H9 (cell line): Measurements from ENCODE around the gene SYDE2. TPM values are rescaled to one million over a fixed set of nuclear protein-coding genes. Genes with fewer than 3 reads are reported as not detected.

Source experiments
- DNase-seq: peaks from one replicate; pipeline ENCODE4 v3.0.0-alpha.2; 2017
- H2AFZ ChIP-seq: one replicate; pipeline ENCODE4 v1.6.1; 2013; ENCODE audit warnings: mild to moderate bottlenecking, low read length, control low read depth, moderate library complexity
- H2AK5ac ChIP-seq: 2 replicates; pipeline ENCODE4 v1.6.1; 2013; ENCODE audit warnings: low read length, control low read depth, mixed read lengths; ENCODE audit not compliant: insufficient read length
- H2BK120ac ChIP-seq: one replicate; pipeline ENCODE4 v1.6.1; 2013; ENCODE audit warnings: low read depth, mild to moderate bottlenecking, low read length, control low read depth, inconsistent platforms; ENCODE audit not compliant: poor library complexity, severe bottlenecking
- H2BK12ac ChIP-seq: 2 replicates; pipeline ENCODE4 v1.6.1; 2013; ENCODE audit warnings: low read length, control low read depth, mixed read lengths, low read depth; ENCODE audit not compliant: insufficient read length
- H2BK15ac ChIP-seq: 2 replicates; pipeline ENCODE4 v1.6.1; 2013; ENCODE audit warnings: low read depth, low read length, control low read depth
- H2BK20ac ChIP-seq: one replicate; pipeline ENCODE4 v1.6.1; 2013; ENCODE audit warnings: low read depth, mild to moderate bottlenecking, low read length, control low read depth, inconsistent platforms; ENCODE audit not compliant: poor library complexity, severe bottlenecking
- H2BK5ac ChIP-seq: 2 replicates; pipeline ENCODE4 v1.6.1; 2013; ENCODE audit warnings: low read length, control low read depth, mixed read lengths; ENCODE audit not compliant: insufficient read length
- H3K14ac ChIP-seq: 2 replicates; pipeline ENCODE4 v1.6.1; 2013; ENCODE audit warnings: low read length, control low read depth; ENCODE audit not compliant: insufficient read depth
- H3K18ac ChIP-seq: 2 replicates; pipeline ENCODE4 v1.6.1; 2013; ENCODE audit warnings: low read depth, mild to moderate bottlenecking, mixed read lengths, low read length, control low read depth; ENCODE audit not compliant: insufficient read length
- H3K23ac ChIP-seq: 2 replicates; pipeline ENCODE4 v1.6.1; 2013; ENCODE audit warnings: low read length, control low read depth, mixed read lengths, low read depth; ENCODE audit not compliant: insufficient read length
- H3K23me2 ChIP-seq: 2 replicates; pipeline ENCODE4 v1.6.1; 2013; ENCODE audit warnings: low read depth, mild to moderate bottlenecking, mixed read lengths, low read length, control low read depth; ENCODE audit not compliant: insufficient read length, poor library complexity, severe bottlenecking
- H3K27ac ChIP-seq: 2 replicates; pipeline ENCODE4 v1.5.1; 2013; ENCODE audit warnings: low read length, control low read depth, mixed read lengths, low read depth; ENCODE audit not compliant: insufficient read length
- H3K27me3 ChIP-seq: 2 replicates; pipeline ENCODE4 v1.6.1; 2013; ENCODE audit warnings: low read length, control low read depth, inconsistent platforms; ENCODE audit not compliant: insufficient read depth
- H3K4ac ChIP-seq: 2 replicates; pipeline ENCODE4 v1.6.1; 2013; ENCODE audit warnings: low read depth, mild to moderate bottlenecking, control low read depth, inconsistent platforms, low read length, moderate library complexity
- H3K4me1 ChIP-seq: 2 replicates; pipeline ENCODE4 v1.6.1; 2013; ENCODE audit warnings: low read length, control low read depth, inconsistent platforms; ENCODE audit not compliant: insufficient read depth
- H3K4me2 ChIP-seq: 2 replicates; pipeline ENCODE4 v1.6.1; 2013; ENCODE audit warnings: low read length, control low read depth, mixed read lengths; ENCODE audit not compliant: insufficient read length, insufficient read depth
- H3K56ac ChIP-seq: 2 replicates; pipeline ENCODE4 v1.6.1; 2013; ENCODE audit warnings: low read depth, mild to moderate bottlenecking, mixed read lengths, low read length, control low read depth; ENCODE audit not compliant: insufficient read length
- H3K79me1 ChIP-seq: 2 replicates; pipeline ENCODE4 v1.6.1; 2013; ENCODE audit warnings: low read depth, mild to moderate bottlenecking, moderate library complexity, low read length, control low read depth, inconsistent platforms; ENCODE audit not compliant: insufficient read depth, poor library complexity, severe bottlenecking
- H3K79me2 ChIP-seq: 2 replicates; pipeline ENCODE4 v1.6.1; 2013; ENCODE audit warnings: low read length, control low read depth, inconsistent platforms; ENCODE audit not compliant: insufficient read depth
- H3K9ac ChIP-seq: 2 replicates; pipeline ENCODE4 v1.6.1; 2013; ENCODE audit warnings: low read length, control low read depth, mixed read lengths; ENCODE audit not compliant: insufficient read length; ENCODE audit errors: extremely low read depth
- H3K9me3 ChIP-seq: one replicate; pipeline ENCODE4 v1.6.1; 2013; ENCODE audit warnings: low read depth, low read length, inconsistent platforms; ENCODE audit not compliant: control insufficient read depth
- H3T11ph ChIP-seq: one replicate; pipeline ENCODE4 v1.6.1; 2013; ENCODE audit warnings: mild to moderate bottlenecking, low read length, control low read depth, inconsistent platforms
- H4K20me1 ChIP-seq: one replicate; pipeline ENCODE4 v1.6.1; 2013; ENCODE audit not compliant: control insufficient read depth, insufficient read length, insufficient read depth
- H4K5ac ChIP-seq: 2 replicates; pipeline ENCODE4 v1.6.1; 2013; ENCODE audit warnings: low read depth, mild to moderate bottlenecking, mixed read lengths, low read length, control low read depth; ENCODE audit not compliant: insufficient read length
- H4K8ac ChIP-seq: replicated peaks from 2 replicates; pipeline ENCODE4 v1.6.1; 2013; ENCODE audit warnings: low read length, control low read depth, mixed read lengths, low read depth; ENCODE audit not compliant: insufficient read length
- H4K91ac ChIP-seq: 2 replicates; pipeline ENCODE4 v1.6.1; 2013; ENCODE audit warnings: low read depth, mild to moderate bottlenecking, moderate library complexity, mixed read lengths, low read length, control low read depth; ENCODE audit not compliant: insufficient read length
- H3K27ac Mint-ChIP-seq, 3 experiments: 2 replicates in 2 of 3; 3 replicates in 1 of 3; pipeline ENCODE4 v1.8.0; 2020 to 2021; ENCODE audit warnings: mixed read lengths in 3 of 3, mild to moderate bottlenecking in 1 of 3, moderate library complexity in 1 of 3
- H3K27me3 Mint-ChIP-seq: 2 replicates; pipeline ENCODE4 v1.8.0; 2021; ENCODE audit warnings: low read depth, mild to moderate bottlenecking, moderate library complexity, mixed read lengths
- H3K36me3 Mint-ChIP-seq, 3 experiments: 2 replicates in 2 of 3; 3 replicates in 1 of 3; pipeline ENCODE4 v1.8.0; 2020 to 2021; ENCODE audit warnings: low read depth in 3 of 3, mixed read lengths in 3 of 3; ENCODE audit not compliant: insufficient read depth in 1 of 3
- H3K4me1 Mint-ChIP-seq, 2 experiments: 2 replicates each; pipeline ENCODE4 v1.8.0; 2020; ENCODE audit warnings: mixed read lengths in 2 of 2
- H3K4me3 Mint-ChIP-seq, 2 experiments: 2 replicates in 1 of 2; 3 replicates in 1 of 2; pipeline ENCODE4 v1.8.0; 2020 to 2021; ENCODE audit warnings: mild to moderate bottlenecking in 2 of 2, mixed read lengths in 2 of 2, moderate library complexity in 1 of 2
- H3K9me3 Mint-ChIP-seq, 2 experiments: 2 replicates in 1 of 2; 3 replicates in 1 of 2; pipeline ENCODE4 v1.8.0; 2020; ENCODE audit warnings: mild to moderate bottlenecking in 2 of 2, mixed read lengths in 2 of 2, moderate library complexity in 1 of 2
- total RNA-seq: library from RNA; stranded (reverse); gene quantifications from 2 replicates; pipeline ENCODE4 v1.2.1, GENCODE V29; 2021
- TF ChIP-seq, protein P1 (sequence below): fragments of 200-600 bp; sonication (generic); conservative IDR thresholded peaks from 3 replicates; pipeline ENCODE4 v1.8.0; 2021; ENCODE audit warnings: antibody characterized with exemption, mild to moderate bottlenecking

The SYDE2 gene
- total RNA-seq, 1 experiment from 2014 or later, result 12.4 TPM

DNA sequence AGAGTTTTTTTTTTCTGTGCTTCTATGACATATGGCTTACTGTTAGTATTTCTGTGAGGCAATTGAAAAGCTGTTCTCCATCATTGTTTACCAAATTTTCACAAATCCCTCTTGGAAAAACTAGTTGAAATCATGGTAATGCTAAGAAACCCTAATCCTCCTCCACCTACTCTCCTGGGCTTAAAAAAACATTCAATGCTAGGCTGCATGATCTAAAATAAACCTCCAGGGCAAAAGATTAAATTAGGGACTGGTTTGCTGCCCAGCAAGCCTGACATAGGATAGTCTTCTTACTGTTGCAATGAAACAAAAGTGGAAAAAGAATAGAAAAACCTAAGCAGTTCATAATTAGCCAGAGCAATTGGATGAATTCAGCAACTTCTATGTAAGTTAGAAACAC is 42.6 kb upstream of the SYDE2 start:
- Histone ChIP-seq H3K9me3 (no peaks in the 10 kb centered on the region), H3K14ac (no peak overlapping the region), H3K27me3 (no peaks in the 10 kb centered on the region), H2BK120ac (no peak overlapping the region), H4K8ac (no peak overlapping the region), H2BK15ac (no peak overlapping the region), H2BK5ac (no peak overlapping the region), H2AK5ac (no peak overlapping the region), H2BK12ac (no peak overlapping the region), H3K79me2 (no peaks in the 10 kb centered on the region), H3K4me1 (no peaks in the 10 kb centered on the region; the same call in 1 of the 2 replicates), H3K18ac (no peak overlapping the region), H4K5ac (no peak overlapping the region), H4K91ac (no peak overlapping the region), H3K79me1 (no peaks in the 10 kb centered on the region), H2BK20ac (no peak overlapping the region), H3T11ph (no peak overlapping the region), H2AFZ (no peak overlapping the region), H3K56ac (no peak overlapping the region), H3K23ac (no peak overlapping the region), H3K9ac (no peak overlapping the region), H3K4ac (no peak overlapping the region), H3K27ac (no peak overlapping the region), H3K23me2 (no peaks in the 10 kb centered on the region), H4K20me1 (no peaks in the 10 kb centered on the region), H3K4me2 (no peak overlapping the region)
- Mint-ChIP-seq H3K27me3 (no peaks in the 10 kb centered on the region), H3K36me3 (peaks cover 2 to 4% (median 3%) of the 10 kb centered on the region in 3 experiments; a peak in 3 of 7 replicates), H3K4me3 (no peak overlapping the region), H3K27ac (peak overlapping the region in 1 of 3 experiments; percentile 36; a peak in 3 of 7 replicates), H3K9me3 (peaks cover 5 to 6% of the 10 kb centered on the region in 2 experiments; a peak in 3 of 5 replicates), H3K4me1 (peaks cover 26 to 28% of the 10 kb centered on the region in 2 experiments)
- TF ChIP-seq, protein P1, sequence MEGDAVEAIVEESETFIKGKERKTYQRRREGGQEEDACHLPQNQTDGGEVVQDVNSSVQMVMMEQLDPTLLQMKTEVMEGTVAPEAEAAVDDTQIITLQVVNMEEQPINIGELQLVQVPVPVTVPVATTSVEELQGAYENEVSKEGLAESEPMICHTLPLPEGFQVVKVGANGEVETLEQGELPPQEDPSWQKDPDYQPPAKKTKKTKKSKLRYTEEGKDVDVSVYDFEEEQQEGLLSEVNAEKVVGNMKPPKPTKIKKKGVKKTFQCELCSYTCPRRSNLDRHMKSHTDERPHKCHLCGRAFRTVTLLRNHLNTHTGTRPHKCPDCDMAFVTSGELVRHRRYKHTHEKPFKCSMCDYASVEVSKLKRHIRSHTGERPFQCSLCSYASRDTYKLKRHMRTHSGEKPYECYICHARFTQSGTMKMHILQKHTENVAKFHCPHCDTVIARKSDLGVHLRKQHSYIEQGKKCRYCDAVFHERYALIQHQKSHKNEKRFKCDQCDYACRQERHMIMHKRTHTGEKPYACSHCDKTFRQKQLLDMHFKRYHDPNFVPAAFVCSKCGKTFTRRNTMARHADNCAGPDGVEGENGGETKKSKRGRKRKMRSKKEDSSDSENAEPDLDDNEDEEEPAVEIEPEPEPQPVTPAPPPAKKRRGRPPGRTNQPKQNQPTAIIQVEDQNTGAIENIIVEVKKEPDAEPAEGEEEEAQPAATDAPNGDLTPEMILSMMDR, result no peak
- no peak for DNase-seq
